HG03521 (cell line): ENCODE measurements around the gene RPUSD1.
"Not testable (repeated sequence)": the region's sequence is repeated elsewhere in the genome, so short reads cannot be mapped to it uniquely, and the experiment has no call there.

Experiments
- ATAC-seq: cut with Tn5 transposase; IDR thresholded peaks from one replicate; pipeline ENCODE4 v1.9.1; 2021; ENCODE audit warnings: mild to moderate bottlenecking, moderate library complexity; ENCODE audit not compliant: unreplicated experiment

Gene RPUSD1

GRCh38 chr16:768428-768827 lies 19.8 kb downstream of the RPUSD1 start:
- no peak for ATAC-seq

- ATAC-seq: no peak
Observed at GRCh38 chr16:767743-768235, 20.4 kb downstream of the RPUSD1 start.

- no peak for ATAC-seq
Observed at GRCh38 chr16:766820-767640, 21.2 kb downstream of the RPUSD1 start.

GRCh38 chr16:766008-766819 lies 22.0 kb downstream of the RPUSD1 start:
- ATAC-seq: no peak

GRCh38 chr16:765488-765865 lies 22.7 kb downstream of the RPUSD1 start:
- no peak for ATAC-seq

- ATAC-seq: no peak
Observed at GRCh38 chr16:764848-765487, 23.2 kb downstream of the RPUSD1 start.

- ATAC-seq: no peak
Observed at GRCh38 chr16:764184-764750, 23.9 kb downstream of the RPUSD1 start.

GRCh38 chr16:763369-764183 lies 24.6 kb downstream of the RPUSD1 start:
- ATAC-seq: no peak

- no peak for ATAC-seq
Observed at GRCh38 chr16:762595-763268, 25.4 kb downstream of the RPUSD1 start.

- ATAC-seq: no peak
Observed at GRCh38 chr16:761625-762513, 26.3 kb downstream of the RPUSD1 start.

GRCh38 chr16:760545-761343 lies 27.4 kb downstream of the RPUSD1 start, which contains the start of gene MSLN:
TSS of gene MSLN (plus strand) at chr16:760734. CDS start at chr16:762681, 1,947 bp downstream.
- no peak for ATAC-seq

- no peak for ATAC-seq
Observed at GRCh38 chr16:760065-760464, 28.1 kb downstream of the RPUSD1 start.

GRCh38 chr16:759110-759910 lies 28.9 kb downstream of the RPUSD1 start:
- no peak for ATAC-seq

- no peak for ATAC-seq
Observed at GRCh38 chr16:756428-756827, 31.8 kb downstream of the RPUSD1 start.

GRCh38 chr16:754656-755055 lies 33.5 kb downstream of the RPUSD1 start:
- ATAC-seq: no peak

- ATAC-seq: not testable (repeated sequence)
Observed at GRCh38 chr16:754121-754607, 34.0 kb downstream of the RPUSD1 start.

GRCh38 chr16:752007-752312 lies 36.2 kb downstream of the RPUSD1 start:
- ATAC-seq: no peak
